Natural killer cell (primary cell): ENCODE measurements around the gene ORC4. TPM values are rescaled to one million over a fixed set of nuclear protein-coding genes. Genes with fewer than 3 reads are reported as not detected.
A peak's percentile ranks its signal among the peaks of the same experiment; 100 is the strongest.

ENCODE experiments used
- ATAC-seq, 3 donors: fragments of 150-1000 bp in 2 of 3; fragments of 200-7000 bp in 1 of 3; cut with Tn5 transposase; 1 replicate in 1 of 3; 2 replicates in 2 of 3; pipeline ENCODE4 v1.10.0; 2021; ENCODE audit warnings: mild to moderate bottlenecking in 2 of 3, moderate library complexity in 2 of 3
- DNase-seq, 2 donors: peaks; one replicate each; pipeline versions ENCODE4 v3.0.0 to v3.0.0-alpha.2; 2013 to 2021; ENCODE audit warnings: mixed read lengths in 1 of 2
- H3K27ac ChIP-seq: one replicate; pipeline ENCODE4 v1.5.1; 2013; ENCODE audit warnings: mild to moderate bottlenecking, low read length
- H3K27me3 ChIP-seq: one replicate; pipeline ENCODE4 v1.6.1; 2013; ENCODE audit warnings: low read length; ENCODE audit not compliant: control insufficient read depth, insufficient read depth
- H3K36me3 ChIP-seq: one replicate; pipeline ENCODE4 v1.6.1; 2013; ENCODE audit warnings: low read length; ENCODE audit not compliant: control insufficient read depth, insufficient read depth
- H3K4me1 ChIP-seq: one replicate; pipeline ENCODE4 v1.6.1; 2013; ENCODE audit warnings: low read length; ENCODE audit not compliant: control insufficient read depth, insufficient read depth
- H3K4me3 ChIP-seq: one replicate; pipeline ENCODE4 v1.5.1; 2013; ENCODE audit warnings: low read length
- H3K9me3 ChIP-seq: one replicate; pipeline ENCODE4 v1.6.1; 2013; ENCODE audit warnings: low read length; ENCODE audit not compliant: control insufficient read depth, insufficient read depth
- H3K27ac Mint-ChIP-seq, 2 donors: one replicate each; pipeline ENCODE4 v1.8.0; 2022; ENCODE audit warnings: mild to moderate bottlenecking in 2 of 2, mixed read lengths in 2 of 2, moderate library complexity in 1 of 2
- H3K27me3 Mint-ChIP-seq, 2 donors: one replicate each; pipeline ENCODE4 v1.8.0; 2022; ENCODE audit warnings: low read depth in 2 of 2, mixed read lengths in 2 of 2
- H3K36me3 Mint-ChIP-seq: one replicate; pipeline ENCODE4 v1.8.0; 2022; ENCODE audit warnings: mixed read lengths
- H3K4me1 Mint-ChIP-seq, 2 donors: one replicate each; pipeline ENCODE4 v1.8.0; 2022; ENCODE audit warnings: mixed read lengths in 2 of 2
- H3K4me3 Mint-ChIP-seq: one replicate; pipeline ENCODE4 v1.8.0; 2022; ENCODE audit warnings: mild to moderate bottlenecking, moderate library complexity, mixed read lengths
- H3K9me3 Mint-ChIP-seq, 2 donors: one replicate each; pipeline ENCODE4 v1.8.0; 2022; ENCODE audit warnings: mixed read lengths in 2 of 2
- WGBS: methylation state at CpG from one replicate; pipeline ENCODE4 v1.1.7; 2013; ENCODE audit warnings: missing lambda C conversion rate; ENCODE audit not compliant: insufficient coverage; 5-methylcytosine and 5-hydroxymethylcytosine counted together
- intact Hi-C: fragments of 100-400 bp; cut with micrococcal nuclease; formaldehyde crosslinking; loops from one replicate; pipeline ENCODE4 v1.14.2; 2022
- total RNA-seq, 4 donors: library from RNA; stranded (reverse); fragments of 120-200 nt in 1 of 4; gene quantifications; one replicate each; pipeline versions ENCODE4 v1.2.3 to v1.2.4, GENCODE V29; 2013 to 2022
- TF ChIP-seq, protein P1 (sequence below): fragments of 200-600 bp; IDR thresholded peaks from one replicate; pipeline ENCODE4 v1.8.0; 2022; ENCODE audit warnings: antibody characterized with exemption

ORC4 gene
- total RNA-seq, 3 donors from 2014 or later (not counting 1 experiment from before 2014, with no cell fraction given) = 42.4 to 48.0 (median 45.8) TPM

- DNase-seq = no peak
- H3K27ac Mint-ChIP-seq = no peak overlapping the region
- no peak overlapping the region for H3K4me3 Mint-ChIP-seq
- H3K27me3 Mint-ChIP-seq = no peaks in the 10 kb centered on the region
- no peaks in the 10 kb centered on the region for H3K4me1 ChIP-seq
- H3K27me3 ChIP-seq = no peaks in the 10 kb centered on the region
- peaks cover 8% of the 10 kb centered on the region for H3K36me3 Mint-ChIP-seq
- H3K4me1 Mint-ChIP-seq = peaks cover 0 to 5% of the 10 kb centered on the region in 2 donors
- H3K9me3 ChIP-seq = no peaks in the 10 kb centered on the region
- H3K36me3 ChIP-seq = peaks cover 8% of the 10 kb centered on the region
- no peaks in the 10 kb centered on the region for H3K9me3 Mint-ChIP-seq
- intact Hi-C loops = no loop called here
- WGBS = 92% methylated on average over 3 of the region's 4 CpGs
- no peak for ATAC-seq
- H3K4me3 ChIP-seq = no peak overlapping the region
- H3K27ac ChIP-seq = no peak overlapping the region
- TF ChIP-seq, protein P1, sequence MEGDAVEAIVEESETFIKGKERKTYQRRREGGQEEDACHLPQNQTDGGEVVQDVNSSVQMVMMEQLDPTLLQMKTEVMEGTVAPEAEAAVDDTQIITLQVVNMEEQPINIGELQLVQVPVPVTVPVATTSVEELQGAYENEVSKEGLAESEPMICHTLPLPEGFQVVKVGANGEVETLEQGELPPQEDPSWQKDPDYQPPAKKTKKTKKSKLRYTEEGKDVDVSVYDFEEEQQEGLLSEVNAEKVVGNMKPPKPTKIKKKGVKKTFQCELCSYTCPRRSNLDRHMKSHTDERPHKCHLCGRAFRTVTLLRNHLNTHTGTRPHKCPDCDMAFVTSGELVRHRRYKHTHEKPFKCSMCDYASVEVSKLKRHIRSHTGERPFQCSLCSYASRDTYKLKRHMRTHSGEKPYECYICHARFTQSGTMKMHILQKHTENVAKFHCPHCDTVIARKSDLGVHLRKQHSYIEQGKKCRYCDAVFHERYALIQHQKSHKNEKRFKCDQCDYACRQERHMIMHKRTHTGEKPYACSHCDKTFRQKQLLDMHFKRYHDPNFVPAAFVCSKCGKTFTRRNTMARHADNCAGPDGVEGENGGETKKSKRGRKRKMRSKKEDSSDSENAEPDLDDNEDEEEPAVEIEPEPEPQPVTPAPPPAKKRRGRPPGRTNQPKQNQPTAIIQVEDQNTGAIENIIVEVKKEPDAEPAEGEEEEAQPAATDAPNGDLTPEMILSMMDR = no peak
These were observed 116.5 kb downstream of the ORC4 start for GRCh38 chr2:147904051-147904450.

DNA sequence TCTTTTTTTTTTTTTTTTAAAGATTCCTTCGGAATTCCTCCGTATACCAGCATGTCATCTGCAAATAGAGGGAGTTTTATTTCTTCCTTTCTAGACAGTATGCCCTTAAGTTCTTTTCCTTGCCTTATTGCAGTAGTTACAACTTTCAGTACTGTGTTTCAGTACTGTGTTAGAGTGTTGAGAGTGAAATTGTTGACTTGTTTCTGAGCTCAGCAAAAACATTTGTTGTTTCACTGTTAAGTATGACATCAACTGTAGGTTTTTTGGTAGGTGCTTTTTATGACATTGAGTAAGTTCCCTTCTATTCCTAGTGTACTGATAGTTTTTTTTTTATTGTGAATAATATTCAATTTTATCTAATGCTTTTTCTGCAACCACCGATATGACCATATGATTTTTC is 131.9 kb downstream of the ORC4 start:
- Histone ChIP-seq H3K9me3 (no peaks in the 10 kb centered on the region), H3K27ac (no peak overlapping the region), H3K4me3 (no peak overlapping the region), H3K4me1 (no peaks in the 10 kb centered on the region), H3K36me3 (no peaks in the 10 kb centered on the region), H3K27me3 (no peaks in the 10 kb centered on the region)
- H3K36me3 Mint-ChIP-seq = no peaks in the 10 kb centered on the region
- TF ChIP-seq, protein P1 = no peak
- no peaks in the 10 kb centered on the region for H3K27me3 Mint-ChIP-seq
- no CpG with 5 or more reads among the region's 3 CpGs for WGBS
- DNase-seq (no peak), ATAC-seq (no peak)
- H3K9me3 Mint-ChIP-seq = no peaks in the 10 kb centered on the region
- H3K4me1 Mint-ChIP-seq = peaks cover 30 to 32% of the 10 kb centered on the region in 2 donors
- H3K27ac Mint-ChIP-seq = no peak overlapping the region
- no peak overlapping the region for H3K4me3 Mint-ChIP-seq
- intact Hi-C loops = no loop called here

- ATAC-seq (no peak), DNase-seq (no peak)
- Mint-ChIP-seq H3K4me1 (peaks cover 24 to 27% of the 10 kb centered on the region in 2 donors), H3K27ac (no peak overlapping the region), H3K9me3 (no peaks in the 10 kb centered on the region), H3K4me3 (no peak overlapping the region), H3K36me3 (no peaks in the 10 kb centered on the region), H3K27me3 (no peaks in the 10 kb centered on the region)
- WGBS = 100% methylated on average over 1 of the region's 2 CpGs
- Histone ChIP-seq H3K27ac (no peak overlapping the region), H3K9me3 (no peaks in the 10 kb centered on the region), H3K4me1 (no peaks in the 10 kb centered on the region), H3K27me3 (no peaks in the 10 kb centered on the region), H3K4me3 (no peak overlapping the region), H3K36me3 (no peaks in the 10 kb centered on the region)
- TF ChIP-seq, protein P1 = no peak
- intact Hi-C loops = no loop called here
These were observed 134.4 kb downstream of the ORC4 start for GRCh38 chr2:147886136-147886535.

DNA sequence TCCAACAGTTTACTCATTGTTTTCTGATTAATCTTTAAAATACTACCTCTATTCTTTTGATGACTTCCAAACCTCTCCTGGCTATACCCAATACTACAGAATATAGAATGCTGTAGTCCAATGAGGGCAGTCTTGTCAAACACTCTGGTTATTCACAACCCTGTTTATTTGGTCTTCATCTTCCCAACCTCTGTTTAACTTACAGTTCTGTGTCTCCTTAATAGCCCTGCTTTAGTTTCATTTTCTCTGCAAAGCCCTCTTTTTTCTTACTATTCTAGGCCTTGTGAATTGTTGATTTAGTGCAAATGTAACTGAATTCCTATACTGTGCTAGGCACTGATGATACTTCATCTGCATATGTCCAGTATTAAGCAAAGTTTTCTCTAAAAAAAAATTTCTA is 135.7 kb downstream of the ORC4 start:
- TF ChIP-seq, protein P1 = no peak
- Histone ChIP-seq H3K4me1 (no peaks in the 10 kb centered on the region), H3K9me3 (no peaks in the 10 kb centered on the region), H3K36me3 (no peaks in the 10 kb centered on the region), H3K27me3 (no peaks in the 10 kb centered on the region), H3K27ac (no peak overlapping the region), H3K4me3 (no peak overlapping the region)
- intact Hi-C loops = no loop called here
- peak in 2 of 3 donors; percentile 46 to 52 for ATAC-seq
- H3K4me1 Mint-ChIP-seq = peaks cover 27 to 35% of the 10 kb centered on the region in 2 donors
- DNase-seq = no peak
- H3K27me3 Mint-ChIP-seq = no peaks in the 10 kb centered on the region
- no peaks in the 10 kb centered on the region for H3K9me3 Mint-ChIP-seq
- no peaks in the 10 kb centered on the region for H3K36me3 Mint-ChIP-seq
- H3K4me3 Mint-ChIP-seq = peak overlapping the region; percentile 2
- peak overlapping the region; percentile 12 to 41 for H3K27ac Mint-ChIP-seq
